Neutrophil (primary cell): ENCODE data around the gene PAFAH1B1.
"Not testable (repeated sequence)": the region's sequence is repeated elsewhere in the genome, so short reads cannot be mapped to it uniquely, and the experiment has no call there.

Experiments
- H3K27ac ChIP-seq: fragments of 200-600 bp; sonication (generic); 2 replicates; pipeline ENCODE4 v1.5.1; 2016; ENCODE audit warnings: mild to moderate bottlenecking, moderate library complexity
- H3K27me3 ChIP-seq: fragments of 200-600 bp; sonication (generic); 2 replicates; pipeline ENCODE4 v1.6.0; 2016; ENCODE audit warnings: mild to moderate bottlenecking
- H3K36me3 ChIP-seq: fragments of 200-600 bp; sonication (generic); 2 replicates; pipeline ENCODE4 v1.5.1; 2017
- H3K4me1 ChIP-seq, 2 experiments: fragments of 200-600 bp in 1 of 2; sonication (generic) in 1 of 2; 1 replicate in 1 of 2; 2 replicates in 1 of 2; pipeline versions ENCODE4 v1.5.1 to v1.6.1; 2013 to 2016; ENCODE audit warnings: low read depth in 1 of 2, low read length in 1 of 2, mild to moderate bottlenecking in 1 of 2, moderate library complexity in 1 of 2; ENCODE audit not compliant: control insufficient read depth in 1 of 2, insufficient read depth in 1 of 2
- H3K4me3 ChIP-seq, 2 experiments: fragments of 200-600 bp in 1 of 2; sonication (generic) in 1 of 2; 1 replicate in 1 of 2; 2 replicates in 1 of 2; pipeline ENCODE4 v1.5.1; 2013 to 2016; ENCODE audit warnings: low read depth in 1 of 2, low read length in 1 of 2, mild to moderate bottlenecking in 1 of 2, moderate library complexity in 1 of 2
- H3K9me3 ChIP-seq: fragments of 200-600 bp; sonication (generic); 2 replicates; pipeline ENCODE4 v1.5.1; 2016
- CTCF ChIP-seq: fragments of 200-600 bp; sonication (generic); IDR thresholded peaks from 2 replicates; pipeline ENCODE4 v1.5.1; 2016; ENCODE audit warnings: antibody characterized with exemption

PAFAH1B1 gene

GRCh38 chr17:2624292-2624731 is 30.9 kb downstream of the PAFAH1B1 start:
- peaks cover 37 to 41% of the 10 kb centered on the region in 2 experiments for H3K4me1 ChIP-seq
- peak overlapping the region in 1 of 2 experiments; percentile 20 for H3K4me3 ChIP-seq
- H3K27ac ChIP-seq: peak overlapping the region; percentile 71
- H3K36me3 ChIP-seq: peaks cover 5% of the 10 kb centered on the region
- H3K27me3 ChIP-seq: no peaks in the 10 kb centered on the region
- TF ChIP-seq CTCF: no peak
- no peaks in the 10 kb centered on the region for H3K9me3 ChIP-seq

- H3K27ac ChIP-seq: peak overlapping the region; percentile 53
- H3K36me3 ChIP-seq, H3K27me3 ChIP-seq, H3K4me3 ChIP-seq, H3K9me3 ChIP-seq: not testable (repeated sequence)
- peaks cover 32 to 41% of the 10 kb centered on the region in 2 experiments for H3K4me1 ChIP-seq
Measured at GRCh38 chr17:2626626-2627219, 33.3 kb downstream of the PAFAH1B1 start.

DNA sequence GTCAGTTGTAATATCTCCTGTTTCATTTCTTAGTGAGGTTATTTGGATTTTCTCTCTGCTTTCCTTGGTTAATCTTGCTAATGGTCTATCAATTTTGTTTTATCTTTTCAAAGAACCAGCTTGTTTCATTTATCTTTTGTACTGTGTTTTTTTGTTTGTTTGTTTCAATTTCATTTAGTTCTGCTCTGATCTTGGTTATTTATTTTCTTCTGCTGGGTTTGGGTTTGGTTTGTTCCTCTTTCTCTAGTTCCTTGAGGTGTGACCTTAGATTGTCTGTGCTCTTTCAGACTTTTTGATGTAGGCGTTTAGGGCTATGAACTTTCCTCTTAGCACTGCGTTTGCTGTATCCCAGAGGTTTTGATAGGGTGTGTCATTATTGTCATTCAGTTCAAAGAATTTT is 35.5 kb downstream of the PAFAH1B1 start:
- not testable (repeated sequence) for H3K27me3 ChIP-seq, H3K36me3 ChIP-seq, H3K4me3 ChIP-seq, H3K9me3 ChIP-seq
- Histone ChIP-seq H3K4me1 (peaks cover 29 to 32% of the 10 kb centered on the region in 2 experiments), H3K27ac (peak overlapping the region; percentile 67)

DNA sequence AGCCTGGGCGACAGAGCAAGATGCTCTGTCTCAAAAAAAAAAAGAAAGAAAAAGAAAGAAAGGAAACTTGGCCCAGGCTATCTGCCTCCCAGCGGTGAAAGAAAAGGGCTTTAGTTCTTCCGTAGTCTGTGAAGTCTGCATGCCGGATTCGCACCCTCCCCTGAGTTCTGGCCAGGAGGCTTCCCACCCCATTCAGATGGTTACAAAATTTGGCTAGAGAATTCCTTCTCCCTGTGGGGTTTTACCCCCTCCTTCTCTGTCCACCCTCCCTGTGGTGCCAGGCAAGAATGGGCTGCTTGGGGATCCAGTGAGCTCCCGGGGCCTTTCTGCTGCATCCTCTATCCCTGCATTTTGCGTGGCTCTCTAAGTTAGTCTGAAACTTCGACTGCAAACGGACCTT is 37.8 kb downstream of the PAFAH1B1 start:
- no peak overlapping the region for H3K27ac ChIP-seq
- no peak for TF ChIP-seq CTCF
- H3K9me3 ChIP-seq: no peaks in the 10 kb centered on the region
- peaks cover 12% of the 10 kb centered on the region for H3K36me3 ChIP-seq
- no peak overlapping the region for H3K4me3 ChIP-seq
- peaks cover 12 to 16% of the 10 kb centered on the region in 2 experiments for H3K4me1 ChIP-seq
- no peaks in the 10 kb centered on the region for H3K27me3 ChIP-seq

- H3K9me3 ChIP-seq: no peaks in the 10 kb centered on the region
- peaks cover 26% of the 10 kb centered on the region for H3K36me3 ChIP-seq
- H3K4me3 ChIP-seq: no peak overlapping the region
- H3K27me3 ChIP-seq: no peaks in the 10 kb centered on the region
- H3K4me1 ChIP-seq: peaks cover 1 to 8% of the 10 kb centered on the region in 2 experiments
- no peak overlapping the region for H3K27ac ChIP-seq
- no peak for TF ChIP-seq CTCF
Measured at GRCh38 chr17:2634361-2634960, 41.0 kb downstream of the PAFAH1B1 start.

GRCh38 chr17:2635241-2635640 is 41.8 kb downstream of the PAFAH1B1 start:
- Histone ChIP-seq H3K27ac (no peak overlapping the region), H3K9me3 (no peaks in the 10 kb centered on the region), H3K27me3 (no peaks in the 10 kb centered on the region), H3K4me1 (peaks cover 0 to 8% of the 10 kb centered on the region in 2 experiments), H3K36me3 (peaks cover 31% of the 10 kb centered on the region), H3K4me3 (no peak overlapping the region)
- no peak for TF ChIP-seq CTCF
